HG03159 (cell line): ENCODE measurements around the gene NIFK.
"Not testable (repeated sequence)": the region's sequence is repeated elsewhere in the genome, so short reads cannot be mapped to it uniquely, and the experiment has no call there.

Experiments used
- ATAC-seq: cut with Tn5 transposase; IDR thresholded peaks from one replicate; pipeline ENCODE4 v1.9.1; 2021; ENCODE audit warnings: mild to moderate bottlenecking, moderate library complexity; ENCODE audit not compliant: unreplicated experiment

The NIFK gene

GRCh38 chr2:121697108-121697631, 39.5 kb downstream of the NIFK start:
- no peak for ATAC-seq

DNA sequence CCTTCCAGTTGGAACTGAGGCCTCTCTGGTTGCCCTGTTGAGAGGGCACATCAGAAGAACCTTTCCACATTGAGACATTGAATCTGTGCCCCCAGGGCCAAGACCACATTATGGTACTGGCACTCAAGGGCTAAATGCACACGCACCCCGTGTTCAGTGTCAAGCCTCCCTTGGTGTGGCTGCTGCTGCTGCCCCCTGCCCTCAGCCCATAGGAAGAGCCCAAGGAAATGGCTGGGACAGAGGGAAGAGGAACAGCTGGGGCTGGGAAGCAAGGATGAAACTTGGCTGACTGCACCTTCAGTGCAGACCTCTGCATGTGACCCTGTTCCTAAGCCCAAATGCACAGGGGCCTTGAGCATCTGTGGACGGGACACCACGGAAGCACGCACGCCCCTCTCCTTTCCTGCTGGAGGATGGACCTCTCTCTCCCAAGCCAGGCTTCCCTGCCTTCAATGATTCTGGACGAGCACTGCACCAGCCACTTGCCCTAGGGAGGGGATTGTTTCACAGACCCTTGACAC, 40.2 kb downstream of the NIFK start:
- no peak for ATAC-seq

DNA sequence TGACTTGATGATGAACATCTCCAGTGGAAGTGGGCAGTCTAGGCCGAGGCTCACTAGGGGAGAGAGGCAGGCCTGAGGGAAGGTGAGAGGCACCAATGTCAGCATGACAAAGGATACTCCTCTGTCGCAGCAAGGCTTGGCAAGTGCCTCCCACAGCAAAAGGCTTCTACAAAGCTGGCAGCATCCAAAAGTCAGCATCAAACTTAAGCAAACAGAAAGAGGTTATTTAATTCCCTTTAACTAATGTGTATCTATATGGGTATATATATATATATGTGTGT, 41.6 kb downstream of the NIFK start:
- no peak for ATAC-seq

DNA sequence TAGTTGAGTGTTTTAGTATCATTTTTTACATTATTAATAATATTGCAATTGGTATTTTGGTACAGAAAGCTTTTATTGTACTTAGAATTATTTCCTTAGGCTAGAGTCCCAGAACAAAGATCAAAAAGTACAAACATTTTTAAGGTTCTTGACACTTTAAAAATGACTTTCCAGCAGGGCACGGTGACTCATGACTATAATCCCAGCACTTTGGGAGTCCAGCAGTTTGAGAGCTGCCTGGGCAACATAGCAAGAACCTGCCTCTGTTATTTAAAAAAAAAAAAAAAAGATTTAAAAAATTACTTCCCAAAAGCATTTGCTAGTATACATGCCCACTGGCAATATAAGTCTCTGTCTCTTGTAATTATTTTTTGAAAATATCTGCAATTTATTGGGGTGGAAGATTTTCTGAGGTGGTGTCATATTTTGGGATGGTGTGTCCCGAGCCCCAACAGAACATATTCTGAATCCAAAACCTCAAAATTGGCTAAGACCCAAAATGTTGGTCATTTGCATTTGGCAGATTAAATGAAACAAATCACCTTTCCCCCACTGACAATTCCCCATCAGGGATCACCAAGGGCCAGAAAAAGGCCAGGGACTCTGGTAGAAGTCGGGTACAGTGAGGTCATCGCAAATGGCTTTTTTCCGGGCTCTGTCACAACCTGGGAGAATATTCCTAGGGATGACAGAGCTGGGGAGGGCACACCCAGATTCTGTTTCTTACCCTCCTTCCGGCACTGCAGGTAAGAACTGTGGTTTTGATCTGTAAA, 42.1 kb downstream of the NIFK start:
- ATAC-seq, result no peak

- ATAC-seq, result not testable (repeated sequence)
Measured at GRCh38 chr2:121690572-121690971, 46.1 kb downstream of the NIFK start.

DNA sequence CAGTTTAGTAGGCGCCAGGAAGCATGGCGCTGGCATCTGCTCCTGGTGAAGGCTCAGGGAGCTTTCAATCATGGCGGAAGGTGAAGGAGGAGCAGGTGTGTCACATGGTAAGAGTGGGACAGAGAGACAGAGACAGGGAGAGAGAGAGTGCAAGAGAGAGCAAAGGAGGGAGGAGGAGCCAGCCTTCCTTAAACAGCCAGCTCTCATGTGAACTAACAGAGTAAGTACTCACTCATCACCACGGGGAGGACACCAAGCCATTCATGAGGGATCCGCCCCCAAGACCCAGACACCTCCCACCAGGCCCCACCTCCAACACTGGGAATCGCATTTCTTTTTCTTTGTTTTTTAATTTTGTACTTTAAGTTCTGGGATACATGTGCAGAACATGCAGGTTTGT, 46.6 kb downstream of the NIFK start:
- ATAC-seq, result no peak

DNA sequence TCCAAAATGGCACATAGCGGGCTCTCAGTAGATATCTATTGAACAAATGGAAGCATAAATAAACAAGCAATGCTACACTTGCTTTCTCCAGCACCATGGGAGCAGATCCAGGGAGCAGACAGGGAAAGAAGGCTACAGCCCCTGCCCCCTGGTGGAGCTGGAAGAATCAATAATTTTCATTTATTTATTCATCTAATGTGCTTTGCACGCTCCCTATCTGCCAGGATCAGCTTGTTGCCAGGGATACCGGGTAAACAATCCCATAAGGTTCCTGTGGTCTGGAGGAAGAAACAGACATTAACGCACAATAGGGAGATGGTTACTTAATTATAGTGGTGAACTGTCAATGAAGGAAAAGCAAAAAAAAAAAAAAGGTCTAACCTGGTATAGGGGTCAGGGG, 47.3 kb downstream of the NIFK start:
- no peak for ATAC-seq

GRCh38 chr2:121688820-121689219, 47.9 kb downstream of the NIFK start:
- ATAC-seq, result no peak

DNA sequence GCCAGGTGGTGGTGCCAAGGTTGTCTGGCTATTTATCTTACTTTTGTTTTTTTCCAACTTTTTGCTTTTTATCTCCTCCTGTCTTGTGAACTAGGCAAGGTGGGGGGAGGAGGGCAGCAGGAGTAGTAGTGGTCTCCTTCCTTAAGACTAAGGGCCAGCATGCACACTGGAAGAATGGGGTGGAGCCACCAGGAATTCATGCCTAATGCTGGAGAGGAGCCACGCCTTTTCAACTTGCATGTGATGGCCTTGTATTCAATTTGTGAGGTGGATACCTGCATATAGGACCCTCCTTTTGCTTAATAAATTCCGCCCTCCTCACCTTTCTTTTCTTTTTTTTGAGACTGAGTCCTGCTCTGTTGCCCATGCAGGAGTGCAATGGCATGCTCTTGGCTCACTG, 49.8 kb downstream of the NIFK start:
- no peak for ATAC-seq

- no peak for ATAC-seq
Measured at GRCh38 chr2:121686218-121686617, 50.5 kb downstream of the NIFK start.

DNA sequence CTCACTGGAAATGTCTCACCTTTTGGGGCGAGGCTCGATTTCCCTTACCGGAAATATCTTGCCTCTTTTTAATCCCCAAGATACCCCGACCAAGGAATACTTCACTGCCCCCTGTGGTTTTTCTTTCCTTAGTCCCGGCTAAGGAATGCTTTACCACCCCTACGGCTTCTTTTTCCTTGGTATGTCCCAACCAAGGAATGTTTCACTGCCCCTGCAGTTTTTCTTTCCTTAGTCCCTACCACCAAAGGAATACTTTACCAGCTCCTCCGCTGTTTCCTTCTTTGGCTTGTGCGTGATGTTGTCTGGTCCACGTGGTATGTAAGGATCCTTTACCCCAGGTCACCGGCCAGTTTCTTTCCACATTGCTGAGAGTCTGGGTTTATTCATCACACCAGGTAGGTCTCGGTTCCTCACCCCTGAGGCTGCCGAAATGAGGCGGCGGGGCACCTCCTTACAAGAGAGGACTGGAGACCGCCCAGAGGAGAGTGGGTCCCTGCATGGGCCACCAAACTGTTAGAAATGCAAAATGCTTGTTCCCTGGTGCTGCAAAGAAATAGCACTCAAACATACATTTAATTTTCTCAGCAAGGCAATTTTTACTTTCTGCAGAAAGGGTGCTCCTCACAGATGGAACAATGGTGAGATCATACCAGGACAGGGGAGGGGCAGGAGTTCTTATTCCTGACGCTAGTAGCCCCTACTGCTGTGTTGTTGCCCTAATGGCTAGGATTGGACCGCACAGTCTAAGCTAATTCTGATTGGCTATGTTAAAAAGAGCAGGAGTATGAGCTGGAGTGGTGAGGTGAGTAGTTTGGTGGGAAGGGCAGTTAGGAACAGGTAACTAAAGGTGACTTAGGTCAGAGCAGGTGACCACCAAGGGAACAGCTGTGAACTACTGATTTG, 54.0 kb downstream of the NIFK start:
- ATAC-seq, result no peak

DNA sequence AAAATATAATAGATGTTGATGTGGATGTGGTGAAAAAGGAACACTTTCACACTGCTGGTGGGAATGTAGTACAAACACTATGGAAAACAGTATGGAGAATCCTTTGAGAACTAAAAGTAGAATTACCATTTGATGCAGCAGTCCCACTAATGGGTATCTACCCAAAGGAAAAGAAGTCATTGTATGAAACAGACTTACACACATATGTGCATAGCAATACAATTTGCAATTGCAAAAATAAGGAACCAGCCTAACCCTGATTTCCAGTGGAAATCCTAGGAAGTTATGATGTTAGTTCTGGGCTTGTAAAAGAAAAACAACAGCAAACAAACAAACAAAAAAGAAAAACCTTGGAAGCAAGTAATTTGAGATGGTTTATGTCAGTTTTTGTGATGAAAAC, 58.8 kb downstream of the NIFK start:
- ATAC-seq, result no peak
